ENCODE results near the gene ATP2A3. TPM values are rescaled to one million over a fixed set of nuclear protein-coding genes. Genes with fewer than 3 reads are reported as not detected.

The ATP2A3 gene
- total RNA-seq, 1 experiment from 2014 or later: 13.3 TPM

DNA sequence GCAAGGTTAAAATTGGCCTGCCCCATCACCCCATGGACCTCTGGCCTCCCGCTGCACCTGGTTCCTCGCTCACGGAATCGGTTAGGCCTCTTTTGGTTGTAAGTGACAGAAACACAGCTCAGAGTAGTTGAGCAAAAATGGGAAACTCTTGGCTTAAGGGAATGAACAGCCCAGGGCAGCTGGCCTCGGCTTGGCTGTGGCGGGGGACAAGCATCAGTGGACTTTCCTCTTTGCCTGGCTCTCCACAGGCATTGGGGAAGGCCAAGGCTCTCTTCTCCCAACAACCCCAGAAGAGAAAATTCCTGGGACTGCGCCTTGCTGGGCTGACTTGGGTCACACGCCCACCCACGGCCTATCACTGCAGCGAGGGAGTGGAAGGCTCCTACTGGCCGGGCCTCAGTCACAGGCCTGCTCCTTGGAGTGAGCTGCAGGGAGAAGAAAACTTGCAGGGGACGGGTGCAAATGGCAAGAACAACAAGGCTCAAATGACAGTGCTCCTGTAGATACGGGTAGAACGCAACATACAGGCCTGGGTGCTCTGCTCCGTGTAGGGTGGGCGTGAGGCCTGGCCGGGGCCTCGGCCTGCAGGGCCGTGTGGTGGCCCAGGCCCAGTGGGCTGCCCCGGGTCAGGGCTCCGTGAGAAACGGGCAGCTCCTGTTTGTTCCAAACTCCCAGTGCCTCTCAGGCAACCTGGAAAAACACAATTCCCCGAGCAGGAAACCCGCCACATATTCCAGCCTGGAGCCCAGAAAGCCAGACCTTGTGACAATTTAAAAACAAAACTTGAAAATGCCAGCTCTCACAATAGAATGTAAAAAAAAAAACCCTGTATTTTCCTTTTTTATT, 25.0 kb upstream of the ATP2A3 start:
- Histone ChIP-seq H3K79me2 (ENCODE audit: insufficient read depth, low read length) (no peaks in the 10 kb centered on the region), H2AFZ (ENCODE audit: low read length) (no peak overlapping the region), H4K8ac (replicated peaks; ENCODE audit: insufficient read length, low read depth, low read length) (no peak overlapping the region), H3K14ac (ENCODE audit: insufficient read depth, low read length) (no peak overlapping the region; the same call in 1 of the 2 replicates), H2AK5ac (ENCODE audit: insufficient read length, low read length) (no peak overlapping the region), H3K27me3 (ENCODE audit: insufficient read depth, low read length) (no peaks in the 10 kb centered on the region), H4K5ac (ENCODE audit: insufficient read length, low read depth, low read length) (no peak overlapping the region), H2BK15ac (ENCODE audit: low read depth, low read length) (no peak overlapping the region), H3K9ac (ENCODE audit: extremely low read depth, insufficient read length, low read length) (no peak overlapping the region), H3K4me1 (ENCODE audit: insufficient read depth, low read length) (peaks cover 2% of the 10 kb centered on the region; the same call in 1 of the 2 replicates), H3K23me2 (ENCODE audit: insufficient read length, low read depth, low read length, poor library complexity, severe bottlenecking) (no peaks in the 10 kb centered on the region), H3K18ac (ENCODE audit: insufficient read length, low read depth, low read length) (no peak overlapping the region), H3K23ac (ENCODE audit: insufficient read length, low read depth, low read length) (no peak overlapping the region), H2BK120ac (ENCODE audit: low read depth, low read length, poor library complexity, severe bottlenecking) (no peak overlapping the region), H2BK12ac (ENCODE audit: insufficient read length, low read depth, low read length) (no peak overlapping the region), H3K4me2 (ENCODE audit: insufficient read depth, insufficient read length, low read length) (no peak overlapping the region), H4K91ac (ENCODE audit: insufficient read length, low read depth, low read length) (no peak overlapping the region), H2BK5ac (ENCODE audit: insufficient read length, low read length) (no peak overlapping the region), H3K79me1 (ENCODE audit: insufficient read depth, low read depth, low read length, poor library complexity, severe bottlenecking) (no peaks in the 10 kb centered on the region), H3K27ac (ENCODE audit: insufficient read length, low read depth, low read length) (no peak overlapping the region), H3K4ac (ENCODE audit: low read depth, low read length) (no peak overlapping the region), H4K20me1 (ENCODE audit: control insufficient read depth, insufficient read depth, insufficient read length) (no peaks in the 10 kb centered on the region), H3K56ac (ENCODE audit: insufficient read length, low read depth, low read length) (no peak overlapping the region), H2BK20ac (ENCODE audit: low read depth, low read length, poor library complexity, severe bottlenecking) (no peak overlapping the region), H3T11ph (ENCODE audit: low read length) (no peak overlapping the region), H3K9me3 (ENCODE audit: control insufficient read depth, low read depth, low read length) (no peaks in the 10 kb centered on the region)
- Mint-ChIP-seq H3K9me3 (peaks cover 0 to 2% of the 10 kb centered on the region in 2 experiments; a peak in 1 of 5 replicates), H3K4me1 (peaks cover 12 to 22% of the 10 kb centered on the region in 2 experiments; a peak in 3 of 4 replicates), H3K27me3 (ENCODE audit: low read depth) (peaks cover 1% of the 10 kb centered on the region), H3K4me3 (no peak overlapping the region), H3K27ac (peak overlapping the region in 1 of 3 experiments; percentile 44; a peak in 1 of 7 replicates), H3K36me3 (ENCODE audit: insufficient read depth in 1 of 3, low read depth in 3 of 3) (no peaks in the 10 kb centered on the region; a peak in 1 of 7 replicates)
- DNase-seq: peak; percentile 33
- TF ChIP-seq, protein P1, sequence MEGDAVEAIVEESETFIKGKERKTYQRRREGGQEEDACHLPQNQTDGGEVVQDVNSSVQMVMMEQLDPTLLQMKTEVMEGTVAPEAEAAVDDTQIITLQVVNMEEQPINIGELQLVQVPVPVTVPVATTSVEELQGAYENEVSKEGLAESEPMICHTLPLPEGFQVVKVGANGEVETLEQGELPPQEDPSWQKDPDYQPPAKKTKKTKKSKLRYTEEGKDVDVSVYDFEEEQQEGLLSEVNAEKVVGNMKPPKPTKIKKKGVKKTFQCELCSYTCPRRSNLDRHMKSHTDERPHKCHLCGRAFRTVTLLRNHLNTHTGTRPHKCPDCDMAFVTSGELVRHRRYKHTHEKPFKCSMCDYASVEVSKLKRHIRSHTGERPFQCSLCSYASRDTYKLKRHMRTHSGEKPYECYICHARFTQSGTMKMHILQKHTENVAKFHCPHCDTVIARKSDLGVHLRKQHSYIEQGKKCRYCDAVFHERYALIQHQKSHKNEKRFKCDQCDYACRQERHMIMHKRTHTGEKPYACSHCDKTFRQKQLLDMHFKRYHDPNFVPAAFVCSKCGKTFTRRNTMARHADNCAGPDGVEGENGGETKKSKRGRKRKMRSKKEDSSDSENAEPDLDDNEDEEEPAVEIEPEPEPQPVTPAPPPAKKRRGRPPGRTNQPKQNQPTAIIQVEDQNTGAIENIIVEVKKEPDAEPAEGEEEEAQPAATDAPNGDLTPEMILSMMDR (conservative IDR thresholded peaks at IDR 0.05): no peak
- no CpG with 5 or more reads among the region's 24 CpGs for WGBS (ENCODE audit: extremely low coverage, insufficient read length, low lambda C conversion rate)

All from H9 (cell line).